ENCODE data around the gene PNPO.

DNA sequence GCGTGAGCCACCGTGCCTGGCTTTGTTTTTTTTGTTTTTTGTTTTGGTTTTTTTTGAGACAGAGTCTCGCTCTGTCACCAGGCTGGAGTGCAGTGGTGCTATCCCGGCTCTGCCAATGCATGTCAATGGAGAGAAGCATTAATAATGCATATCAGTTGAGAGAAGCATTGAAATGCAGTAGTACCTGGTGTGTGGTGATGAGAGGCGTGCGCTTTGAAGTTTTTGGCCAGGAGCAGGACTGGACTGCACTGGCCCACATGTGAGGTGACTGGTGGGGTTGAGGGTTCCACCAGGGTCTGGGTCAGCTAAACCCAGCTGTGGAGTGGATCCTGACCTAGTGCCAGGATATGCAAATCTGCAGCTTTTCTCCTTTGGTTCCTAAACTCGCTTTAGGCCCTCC lies 39.9 kb upstream of the PNPO start:
- TF ChIP-seq RAD21 (IDR thresholded peaks at IDR 0.05 in 1 of 2, conservative IDR thresholded peaks at IDR 0.05 in 1 of 2; ENCODE audit: low read depth in 2 of 2, low read length in 2 of 2), result no peak
- TF ChIP-seq EGR1 (IDR thresholded peaks at IDR 0.05; ENCODE audit: borderline replicate concordance, low read depth, low read length), result no peak
- TF ChIP-seq POLR2A (IDR thresholded peaks at IDR 0.05; ENCODE audit: control extremely low read depth in 1 of 2, low read depth in 2 of 2, low read length in 2 of 2), result no peak
- TF ChIP-seq EP300 (IDR thresholded peaks at IDR 0.05; ENCODE audit: borderline replicate concordance in 1 of 2, low read depth in 2 of 2, low read length in 2 of 2), result no peak
- no peak for TF ChIP-seq MAFK (IDR thresholded peaks at IDR 0.05; ENCODE audit: low read depth, low read length)
- TF ChIP-seq CHD1 (IDR thresholded peaks at IDR 0.05; ENCODE audit: low read depth, low read length), result no peak
- TF ChIP-seq, protein P1, sequence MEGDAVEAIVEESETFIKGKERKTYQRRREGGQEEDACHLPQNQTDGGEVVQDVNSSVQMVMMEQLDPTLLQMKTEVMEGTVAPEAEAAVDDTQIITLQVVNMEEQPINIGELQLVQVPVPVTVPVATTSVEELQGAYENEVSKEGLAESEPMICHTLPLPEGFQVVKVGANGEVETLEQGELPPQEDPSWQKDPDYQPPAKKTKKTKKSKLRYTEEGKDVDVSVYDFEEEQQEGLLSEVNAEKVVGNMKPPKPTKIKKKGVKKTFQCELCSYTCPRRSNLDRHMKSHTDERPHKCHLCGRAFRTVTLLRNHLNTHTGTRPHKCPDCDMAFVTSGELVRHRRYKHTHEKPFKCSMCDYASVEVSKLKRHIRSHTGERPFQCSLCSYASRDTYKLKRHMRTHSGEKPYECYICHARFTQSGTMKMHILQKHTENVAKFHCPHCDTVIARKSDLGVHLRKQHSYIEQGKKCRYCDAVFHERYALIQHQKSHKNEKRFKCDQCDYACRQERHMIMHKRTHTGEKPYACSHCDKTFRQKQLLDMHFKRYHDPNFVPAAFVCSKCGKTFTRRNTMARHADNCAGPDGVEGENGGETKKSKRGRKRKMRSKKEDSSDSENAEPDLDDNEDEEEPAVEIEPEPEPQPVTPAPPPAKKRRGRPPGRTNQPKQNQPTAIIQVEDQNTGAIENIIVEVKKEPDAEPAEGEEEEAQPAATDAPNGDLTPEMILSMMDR (IDR thresholded peaks at IDR 0.05; ENCODE audit: control extremely low read depth in 1 of 3, insufficient read depth in 1 of 3, low read depth in 1 of 3, low read length in 3 of 3), result no peak
- TF ChIP-seq RXRA (IDR thresholded peaks at IDR 0.05; ENCODE audit: insufficient read depth, low read depth, low read length), result no peak
- no peak for TF ChIP-seq SP2 (IDR thresholded peaks at IDR 0.05; ENCODE audit: low read length)
- no peak for TF ChIP-seq RFX5 (IDR thresholded peaks at IDR 0.05; ENCODE audit: borderline replicate concordance, low read depth, low read length)
- no peak for TF ChIP-seq BCL11A (IDR thresholded peaks at IDR 0.05; ENCODE audit: low read depth in 2 of 2, low read length in 2 of 2)

Measured in H1 (cell line).